B cell (primary cell): ENCODE measurements around the gene AGGF1. TPM values are rescaled to one million over a fixed set of nuclear protein-coding genes. Genes with fewer than 3 reads are reported as not detected.

Experiments
- ATAC-seq: fragments of 200-7000 bp; cut with Tn5 transposase; one replicate; pipeline ENCODE4 v1.10.0; 2021; ENCODE audit warnings: low read depth, mild to moderate bottlenecking, moderate number of reproducible peaks, moderate library complexity
- CTCF ChIA-PET: fragments of 350-600 bp; sonication (Branson Sonifier 250); formaldehyde crosslinking; loops from one replicate; lab custom pipeline; 2021; ENCODE audit warnings: antibody characterized with exemption, inconsistent platforms; lab: Charles Lee
- POLR2A ChIA-PET: fragments of 350-600 bp; sonication (Branson Sonifier 250); formaldehyde crosslinking; loops from one replicate; lab custom pipeline; 2021; ENCODE audit warnings: antibody characterized with exemption; lab: Charles Lee
- DNase-seq: peaks from one replicate; pipeline ENCODE4 v3.0.0; 2013
- H2AFZ ChIP-seq: 2 replicates; pipeline ENCODE4 v1.6.1; 2012; ENCODE audit warnings: mild to moderate bottlenecking, low read depth, low read length; ENCODE audit not compliant: insufficient read depth, poor library complexity, severe bottlenecking
- H3K27ac ChIP-seq, 2 donors: 1 replicate in 1 of 2; 2 replicates in 1 of 2; pipeline ENCODE4 v1.5.1; 2012 to 2013; ENCODE audit warnings: low read length in 2 of 2, mild to moderate bottlenecking in 2 of 2, moderate library complexity in 1 of 2
- H3K27me3 ChIP-seq, 4 experiments: fragments of 200-600 bp in 1 of 4; sonication (generic) in 1 of 4; replicated peaks in 1 of 4; 1 replicate in 2 of 4; 2 replicates in 2 of 4; pipeline versions ENCODE4 v1.6.1 to v1.7.0; 2013 to 2016; ENCODE audit warnings: low read length in 3 of 4, mild to moderate bottlenecking in 2 of 4, mixed read lengths in 1 of 4, moderate library complexity in 1 of 4; ENCODE audit not compliant: insufficient read depth in 4 of 4, control insufficient read depth in 3 of 4; ENCODE audit errors: control extremely low read depth in 1 of 4
- H3K36me3 ChIP-seq, 2 experiments: replicated peaks in 1 of 2; 1 replicate in 1 of 2; 2 replicates in 1 of 2; pipeline versions ENCODE4 v1.6.1 to v1.7.1; 2013; ENCODE audit warnings: low read length in 1 of 2; ENCODE audit not compliant: insufficient read depth in 2 of 2, control insufficient read depth in 1 of 2; ENCODE audit errors: control extremely low read depth in 1 of 2, extremely low read depth in 1 of 2
- H3K4me1 ChIP-seq, 2 donors: fragments of 200-600 bp in 1 of 2; sonication (generic) in 1 of 2; 1 replicate in 1 of 2; 2 replicates in 1 of 2; pipeline versions ENCODE4 v1.5.1 to v1.6.1; 2013 to 2017; ENCODE audit warnings: low read length in 2 of 2; ENCODE audit not compliant: control insufficient read depth in 2 of 2, insufficient read depth in 2 of 2
- H3K4me2 ChIP-seq: replicated peaks from 2 replicates; pipeline ENCODE3; 2012; ENCODE audit warnings: mild to moderate bottlenecking, low read depth, low read length; ENCODE audit not compliant: poor library complexity, severe bottlenecking
- H3K4me3 ChIP-seq, 5 experiments: fragments of 200-600 bp in 1 of 5; sonication (generic) in 1 of 5; 1 replicate in 3 of 5; 2 replicates in 2 of 5; pipeline versions ENCODE4 v1.5.1 to v1.7.0; 2011 to 2016; ENCODE audit warnings: low read length in 4 of 5, mild to moderate bottlenecking in 4 of 5, low read depth in 2 of 5, control low read depth in 1 of 5, moderate library complexity in 1 of 5; ENCODE audit not compliant: insufficient read depth in 1 of 5; ENCODE audit errors: control extremely low read depth in 1 of 5, extremely low read depth in 1 of 5
- H3K79me2 ChIP-seq: fragments of 200-600 bp; sonication (generic); one replicate; pipeline ENCODE4 v1.6.0; 2016; ENCODE audit warnings: low read length; ENCODE audit not compliant: control insufficient read depth, insufficient read depth
- H3K9ac ChIP-seq: fragments of 200-600 bp; sonication (generic); 2 replicates; pipeline ENCODE4 v1.6.1; 2017; ENCODE audit warnings: mild to moderate bottlenecking, low read length, moderate library complexity
- H3K9me3 ChIP-seq, 3 donors: one replicate each; pipeline versions ENCODE4 v1.6.1 to v1.7.1; 2013; ENCODE audit warnings: low read length in 2 of 3; ENCODE audit not compliant: control insufficient read depth in 2 of 3, insufficient read depth in 1 of 3; ENCODE audit errors: control extremely low read depth in 1 of 3
- H4K20me1 ChIP-seq: 2 replicates; pipeline ENCODE4 v1.6.0; 2012; ENCODE audit warnings: mild to moderate bottlenecking, low read length; ENCODE audit not compliant: insufficient read depth, control insufficient read depth, poor library complexity, severe bottlenecking
- H3K27ac Mint-ChIP-seq: one replicate; pipeline ENCODE4 v1.8.0; 2021; ENCODE audit warnings: mixed read lengths
- H3K27me3 Mint-ChIP-seq: one replicate; pipeline ENCODE4 v1.8.0; 2021; ENCODE audit warnings: mixed read lengths
- H3K4me1 Mint-ChIP-seq: one replicate; pipeline ENCODE4 v1.8.0; 2021; ENCODE audit warnings: mixed read lengths
- H3K4me3 Mint-ChIP-seq: one replicate; pipeline ENCODE4 v1.8.0; 2021; ENCODE audit warnings: mixed read lengths
- H3K9me3 Mint-ChIP-seq: one replicate; pipeline ENCODE4 v1.8.0; 2022; ENCODE audit warnings: mixed read lengths; ENCODE audit not compliant: insufficient read depth
- EZH2 ChIP-seq: IDR thresholded peaks from 2 replicates; pipeline ENCODE4 v1.6.1; 2012; ENCODE audit warnings: borderline replicate concordance, low read depth, mild to moderate bottlenecking, moderate library complexity, low read length; ENCODE audit not compliant: insufficient read depth, poor library complexity, severe bottlenecking
- WGBS: methylation state at CpG from one replicate; pipeline ENCODE4 v1.1.5; 2013; ENCODE audit warnings: missing lambda C conversion rate; ENCODE audit not compliant: insufficient coverage; 5-methylcytosine and 5-hydroxymethylcytosine counted together
- intact Hi-C: fragments of 100-400 bp; cut with micrococcal nuclease; formaldehyde crosslinking; loops from one replicate; pipeline ENCODE4 v1.10.0; 2022
- polyA plus RNA-seq: library from polyadenylated mRNA; depleted of rRNA; stranded (reverse); fragments of >200 nt; gene quantifications from 2 replicates; pipeline ENCODE4 v1.2.3, GENCODE V29; 2012
- total RNA-seq, 2 donors: library from RNA; stranded (reverse); fragments of 120-200 nt in 1 of 2; gene quantifications; 1 replicate in 1 of 2; 2 replicates in 1 of 2; pipeline versions ENCODE4 v1.2.3 to v1.2.4, GENCODE V29; 2013 to 2022
- TF ChIP-seq, protein P1 (sequence below): fragments of 200-600 bp; IDR thresholded peaks from one replicate; pipeline ENCODE4 v1.8.0; 2022; ENCODE audit warnings: antibody characterized with exemption, mild to moderate bottlenecking

AGGF1 gene
- total and polyA plus RNA-seq, 2 donors (not counting 1 experiment from before 2014, with no cell fraction given), result 9.3 to 25.6 TPM

DNA sequence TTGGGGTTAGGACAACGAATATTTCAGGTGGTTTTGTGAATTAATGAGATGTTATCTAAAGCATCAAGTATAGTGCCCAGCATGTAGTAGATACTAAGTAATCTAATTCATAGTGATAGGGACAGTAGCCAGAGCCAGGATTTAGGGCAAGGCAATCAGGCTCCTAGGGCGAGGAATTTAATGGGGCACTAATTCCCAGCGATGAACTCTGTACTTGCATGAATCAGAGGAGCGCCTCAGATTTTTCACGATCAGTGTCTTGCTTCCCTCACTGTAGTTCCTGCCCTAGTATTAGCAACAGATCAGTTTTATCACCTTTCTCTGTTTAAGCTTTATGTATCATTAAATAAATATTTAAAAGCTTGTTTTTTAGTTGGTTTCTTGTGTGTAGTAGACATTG is 3.1 kb downstream of the AGGF1 start:
- ATAC-seq (no peak), DNase-seq (no peak)
- CTCF ChIA-PET, result interaction anchor here (0.9 kb wide), 1 partner anchor 21 kb away, joined by 6 read pairs; no protein-coding TSS in a partner anchor
- H3K27me3 ChIP-seq, result no peaks in the 10 kb centered on the region
- peaks cover 16 to 19% of the 10 kb centered on the region in 2 donors for H3K4me1 ChIP-seq
- H3K36me3 ChIP-seq, result peaks cover 14 to 28% of the 10 kb centered on the region in 2 experiments
- H3K27me3 Mint-ChIP-seq, result no peaks in the 10 kb centered on the region
- TF ChIP-seq, protein P1, sequence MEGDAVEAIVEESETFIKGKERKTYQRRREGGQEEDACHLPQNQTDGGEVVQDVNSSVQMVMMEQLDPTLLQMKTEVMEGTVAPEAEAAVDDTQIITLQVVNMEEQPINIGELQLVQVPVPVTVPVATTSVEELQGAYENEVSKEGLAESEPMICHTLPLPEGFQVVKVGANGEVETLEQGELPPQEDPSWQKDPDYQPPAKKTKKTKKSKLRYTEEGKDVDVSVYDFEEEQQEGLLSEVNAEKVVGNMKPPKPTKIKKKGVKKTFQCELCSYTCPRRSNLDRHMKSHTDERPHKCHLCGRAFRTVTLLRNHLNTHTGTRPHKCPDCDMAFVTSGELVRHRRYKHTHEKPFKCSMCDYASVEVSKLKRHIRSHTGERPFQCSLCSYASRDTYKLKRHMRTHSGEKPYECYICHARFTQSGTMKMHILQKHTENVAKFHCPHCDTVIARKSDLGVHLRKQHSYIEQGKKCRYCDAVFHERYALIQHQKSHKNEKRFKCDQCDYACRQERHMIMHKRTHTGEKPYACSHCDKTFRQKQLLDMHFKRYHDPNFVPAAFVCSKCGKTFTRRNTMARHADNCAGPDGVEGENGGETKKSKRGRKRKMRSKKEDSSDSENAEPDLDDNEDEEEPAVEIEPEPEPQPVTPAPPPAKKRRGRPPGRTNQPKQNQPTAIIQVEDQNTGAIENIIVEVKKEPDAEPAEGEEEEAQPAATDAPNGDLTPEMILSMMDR, result no peak
- no peak for TF ChIP-seq EZH2
- peaks cover 0 to 13% (median 4%) of the 10 kb centered on the region in 3 donors for H3K9me3 ChIP-seq
- WGBS, result 100% methylated on average over 2 of the region's 5 CpGs
- POLR2A ChIA-PET, result no interaction called here
- H3K4me2 ChIP-seq, result no peak overlapping the region
- H4K20me1 ChIP-seq, result peaks cover 15% of the 10 kb centered on the region
- peaks cover 31% of the 10 kb centered on the region for H3K4me1 Mint-ChIP-seq
- H3K9me3 Mint-ChIP-seq, result peaks cover 9% of the 10 kb centered on the region
- no peak overlapping the region for H2AFZ ChIP-seq
- H3K4me3 ChIP-seq, result no peak overlapping the region
- peaks cover 32% of the 10 kb centered on the region for H3K79me2 ChIP-seq
- intact Hi-C loops, result loop anchor here (5.0 to 10.0 kb wide), 3 partner anchors 631 to 1951 kb away; partner anchors contain the start of genes ARSB, IQGAP2 and TBCA
- no peak overlapping the region for H3K9ac ChIP-seq
- H3K4me3 Mint-ChIP-seq, result no peak overlapping the region
- no peak overlapping the region for H3K27ac ChIP-seq
- no peak overlapping the region for H3K27ac Mint-ChIP-seq

DNA sequence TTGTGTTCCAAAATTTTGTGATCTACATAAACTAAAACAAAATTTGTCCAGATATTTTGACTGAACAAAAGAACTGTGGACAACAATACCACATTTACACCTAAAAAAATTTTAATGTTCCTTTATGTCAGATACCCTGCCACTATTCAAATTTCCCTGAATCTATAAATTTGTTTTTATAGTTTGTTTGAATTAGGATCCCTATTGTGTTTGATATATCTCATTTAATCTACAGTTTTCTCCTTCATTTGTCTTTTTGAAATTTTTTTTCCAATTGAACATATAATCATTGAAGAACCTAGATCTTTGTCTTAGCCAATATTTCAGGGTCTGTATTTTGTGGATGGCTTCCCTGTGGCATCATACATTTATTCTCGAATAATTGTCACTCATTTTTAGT is 5.7 kb downstream of the AGGF1 start:
- Mint-ChIP-seq H3K9me3 (no peaks in the 10 kb centered on the region), H3K27me3 (no peaks in the 10 kb centered on the region), H3K27ac (no peak overlapping the region), H3K4me1 (peaks cover 19% of the 10 kb centered on the region), H3K4me3 (no peak overlapping the region)
- Histone ChIP-seq H3K79me2 (peaks cover 13% of the 10 kb centered on the region), H3K36me3 (peaks cover 23 to 42% of the 10 kb centered on the region in 2 experiments), H3K4me2 (no peak overlapping the region), H4K20me1 (peaks cover 15% of the 10 kb centered on the region), H3K9ac (no peak overlapping the region), H3K4me3 (no peak overlapping the region), H3K27ac (no peak overlapping the region), H2AFZ (no peak overlapping the region), H3K4me1 (peaks cover 10% of the 10 kb centered on the region in 2 donors), H3K27me3 (no peaks in the 10 kb centered on the region), H3K9me3 (no peaks in the 10 kb centered on the region)
- no peak for ATAC-seq
- POLR2A ChIA-PET, result no interaction called here
- DNase-seq, result no peak
- no CpG with 5 or more reads among the region's 1 CpG for WGBS
- intact Hi-C loops, result loop anchor here (10.0 kb wide), 1 partner anchor 1949 kb away; the partner anchor contains the start of gene ARSB
- no peak for TF ChIP-seq EZH2
- TF ChIP-seq, protein P1, result no peak
- CTCF ChIA-PET, result no interaction called here
